GM19324 (cell line): ENCODE data around the gene COL9A2.

Experiments
- ATAC-seq: cut with Tn5 transposase; IDR thresholded peaks from one replicate; pipeline ENCODE4 v1.9.1; 2021; ENCODE audit warnings: mild to moderate bottlenecking, moderate library complexity; ENCODE audit not compliant: unreplicated experiment, low FRiP score

COL9A2 gene

DNA sequence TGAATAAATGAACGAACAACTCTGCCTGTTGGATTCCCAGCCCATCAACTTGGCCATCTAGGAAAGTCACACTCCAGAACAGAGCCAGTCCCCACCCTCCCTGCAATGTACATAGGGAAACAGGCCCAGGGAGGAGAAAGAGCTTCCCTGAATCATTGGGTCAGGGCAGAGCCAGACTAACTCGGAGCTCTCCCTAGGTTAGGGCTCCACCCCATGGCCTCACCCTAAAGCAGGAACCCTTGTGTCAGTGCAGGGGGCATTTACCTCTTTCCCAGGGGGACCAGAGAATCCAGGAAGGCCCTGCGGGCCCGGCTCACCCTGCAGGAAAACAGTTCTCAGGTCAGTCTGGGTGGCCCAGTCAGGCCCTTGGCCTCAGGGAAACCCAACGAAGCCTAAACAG is 11.6 kb downstream of the COL9A2 start:
- ATAC-seq, result no peak

DNA sequence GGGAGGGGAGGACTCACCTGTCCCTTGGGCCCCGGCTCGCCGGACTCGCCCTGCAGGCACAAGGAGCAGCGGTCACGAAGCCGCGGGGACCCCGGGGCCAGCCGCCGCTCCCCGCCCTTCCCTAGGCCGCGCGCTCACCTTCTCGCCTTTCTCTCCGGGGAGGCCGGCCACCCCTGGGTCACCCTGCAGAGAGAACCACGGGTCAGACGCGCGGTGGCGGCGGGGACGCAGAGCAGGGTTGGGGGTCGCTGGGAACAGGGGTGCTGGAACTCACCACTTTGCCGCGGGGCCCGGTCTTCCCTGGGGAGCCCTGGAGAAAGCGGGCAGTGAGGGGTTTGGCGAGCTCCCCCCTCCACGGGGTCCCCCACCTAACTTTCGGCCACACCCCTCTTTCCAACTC is 13.3 kb downstream of the COL9A2 start:
- ATAC-seq, result no peak

DNA sequence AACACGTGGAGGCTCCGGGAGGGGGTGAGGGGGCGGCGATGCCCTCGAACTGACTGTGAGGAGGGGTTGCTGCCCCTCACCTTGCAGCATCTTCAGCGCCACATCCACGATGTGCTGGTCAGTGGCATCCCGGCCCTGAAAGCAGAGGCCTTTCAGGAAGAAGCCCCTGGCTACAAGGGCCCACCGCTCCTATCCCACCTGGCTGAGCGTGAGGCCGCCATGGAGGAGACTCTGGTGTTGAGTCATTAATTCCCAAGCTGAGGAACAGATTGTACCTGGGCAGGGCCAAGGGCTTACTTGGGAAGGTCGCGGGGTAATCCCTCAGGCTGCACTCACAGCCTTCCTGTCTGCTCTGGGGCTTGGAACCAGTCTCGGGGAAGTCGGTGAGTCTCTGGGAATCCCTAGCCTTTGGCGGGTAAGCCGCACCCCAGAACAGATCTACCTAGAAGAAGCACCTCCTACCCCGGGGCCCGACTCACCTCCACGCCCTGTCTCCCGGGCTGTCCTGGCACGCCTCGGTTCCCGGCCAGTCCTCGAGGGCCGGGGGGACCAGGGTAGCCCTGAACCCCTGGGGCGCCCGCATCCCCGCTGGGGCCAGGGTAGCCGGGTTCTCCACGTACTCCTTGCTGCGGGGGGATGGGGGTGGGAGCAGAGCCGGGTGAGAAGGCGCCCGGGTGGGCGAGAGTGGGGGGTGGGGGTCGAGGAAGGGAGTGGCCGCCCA is 13.9 kb downstream of the COL9A2 start:
- ATAC-seq, result no peak

DNA sequence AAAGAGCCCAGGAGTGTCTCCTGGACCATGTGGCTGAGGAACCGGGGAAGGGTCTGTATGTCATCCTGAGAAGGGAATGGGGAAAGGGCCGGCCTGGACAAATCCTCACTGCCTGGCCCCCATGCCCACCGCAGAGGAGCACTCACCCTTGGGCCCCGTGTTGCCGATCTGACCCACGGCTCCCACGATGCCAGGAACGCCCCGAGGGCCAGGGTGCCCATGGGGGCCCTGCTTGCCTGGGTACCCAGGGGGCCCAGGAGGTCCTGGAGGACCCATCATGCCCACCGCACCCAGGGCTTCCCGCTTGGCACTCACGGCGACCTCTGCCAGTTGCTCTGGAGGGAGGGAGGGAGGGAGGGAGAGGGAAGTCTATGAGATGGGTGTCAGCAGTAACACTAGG is 14.6 kb downstream of the COL9A2 start:
- no peak for ATAC-seq

DNA sequence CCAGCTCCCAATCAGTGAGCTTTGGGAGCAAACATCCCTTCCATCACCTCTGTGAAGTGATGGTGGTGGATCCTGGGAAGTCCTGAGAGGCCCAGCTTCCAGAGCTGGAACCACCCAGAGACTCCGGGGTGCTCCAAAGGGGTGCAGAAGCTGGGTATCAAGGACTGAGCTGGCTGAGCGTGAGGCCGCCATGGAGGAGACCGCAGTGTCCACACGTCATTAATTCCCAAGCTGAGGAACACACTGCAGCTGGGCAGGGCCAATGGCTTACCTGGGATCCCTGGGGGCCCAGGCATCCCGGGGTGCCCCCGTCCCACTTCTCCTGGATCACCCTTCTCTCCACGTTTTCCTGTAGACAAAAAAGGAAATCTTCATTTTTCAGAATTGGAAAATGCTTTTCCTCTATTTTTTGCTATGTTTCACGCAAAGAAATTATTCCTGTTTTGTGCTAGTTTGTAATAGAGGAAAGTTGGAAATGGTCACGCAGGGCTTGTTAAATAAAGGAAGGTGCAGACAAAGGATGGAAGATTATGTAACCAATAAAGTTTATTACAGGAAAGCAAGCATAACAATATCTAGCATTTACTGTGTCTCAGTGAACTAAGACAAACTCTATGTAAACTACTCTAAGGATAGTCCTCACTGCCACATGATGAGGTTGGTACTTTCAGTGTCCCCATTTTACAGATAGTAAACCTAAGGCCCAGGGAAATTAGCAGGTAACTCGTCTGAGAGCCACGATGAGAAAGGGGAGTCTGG is 15.4 kb downstream of the COL9A2 start:
- no peak for ATAC-seq

DNA sequence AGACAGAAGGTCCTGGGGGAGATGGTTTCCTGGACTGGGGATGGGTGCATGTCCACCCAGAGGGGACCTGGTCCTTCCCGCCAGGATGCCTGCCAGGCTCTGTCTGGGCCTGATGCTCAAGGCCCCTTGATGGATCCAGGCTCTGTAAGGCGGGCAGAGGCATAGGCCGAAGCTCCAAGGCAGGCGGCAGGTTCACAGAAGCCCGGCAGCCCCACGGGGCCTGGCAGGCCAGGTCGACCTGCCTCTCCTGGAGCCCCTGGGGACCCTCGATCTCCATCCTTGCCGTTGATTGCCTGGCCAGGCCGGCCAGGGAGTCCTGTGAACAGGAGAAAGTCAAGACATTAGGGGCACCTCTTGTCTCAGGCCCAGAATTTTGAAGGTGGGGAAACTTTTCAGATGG is 16.0 kb downstream of the COL9A2 start:
- ATAC-seq, result no peak

DNA sequence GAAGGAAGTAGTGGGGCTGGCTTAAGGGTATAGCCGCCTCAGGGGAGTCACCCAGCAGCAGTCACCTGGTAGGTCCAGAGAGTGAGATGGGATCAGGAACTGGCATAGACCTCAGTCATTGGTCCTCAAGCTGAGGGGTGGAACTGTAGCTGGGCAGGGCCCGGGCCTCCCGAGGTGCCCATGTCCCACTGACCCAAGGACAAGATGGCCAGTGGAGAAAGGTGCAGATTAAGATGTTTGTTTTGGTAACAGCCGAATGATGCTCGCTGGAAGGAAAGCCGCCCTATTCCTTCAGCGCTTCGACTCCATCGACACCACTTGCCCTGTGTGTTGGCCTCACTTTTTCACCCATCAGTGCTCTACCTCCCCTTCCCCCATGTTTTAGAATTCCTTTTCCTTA is 16.4 kb downstream of the COL9A2 start:
- ATAC-seq, result no peak

DNA sequence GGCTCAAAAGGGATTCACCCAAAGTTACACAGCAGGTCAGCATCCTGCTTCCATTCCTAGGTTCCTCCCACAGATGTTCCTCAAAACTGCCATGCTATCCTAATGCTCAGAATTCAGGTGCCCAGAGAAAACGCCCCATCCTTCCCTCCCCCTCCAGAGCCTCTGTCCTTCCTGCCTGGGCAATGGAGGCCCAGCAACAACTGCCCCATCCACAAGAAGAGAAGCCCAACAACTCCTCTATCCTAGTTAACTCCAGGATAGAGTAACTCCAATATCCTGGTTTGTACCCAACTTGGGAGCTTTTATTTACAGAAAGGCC is 16.9 kb downstream of the COL9A2 start:
- no peak for ATAC-seq

DNA sequence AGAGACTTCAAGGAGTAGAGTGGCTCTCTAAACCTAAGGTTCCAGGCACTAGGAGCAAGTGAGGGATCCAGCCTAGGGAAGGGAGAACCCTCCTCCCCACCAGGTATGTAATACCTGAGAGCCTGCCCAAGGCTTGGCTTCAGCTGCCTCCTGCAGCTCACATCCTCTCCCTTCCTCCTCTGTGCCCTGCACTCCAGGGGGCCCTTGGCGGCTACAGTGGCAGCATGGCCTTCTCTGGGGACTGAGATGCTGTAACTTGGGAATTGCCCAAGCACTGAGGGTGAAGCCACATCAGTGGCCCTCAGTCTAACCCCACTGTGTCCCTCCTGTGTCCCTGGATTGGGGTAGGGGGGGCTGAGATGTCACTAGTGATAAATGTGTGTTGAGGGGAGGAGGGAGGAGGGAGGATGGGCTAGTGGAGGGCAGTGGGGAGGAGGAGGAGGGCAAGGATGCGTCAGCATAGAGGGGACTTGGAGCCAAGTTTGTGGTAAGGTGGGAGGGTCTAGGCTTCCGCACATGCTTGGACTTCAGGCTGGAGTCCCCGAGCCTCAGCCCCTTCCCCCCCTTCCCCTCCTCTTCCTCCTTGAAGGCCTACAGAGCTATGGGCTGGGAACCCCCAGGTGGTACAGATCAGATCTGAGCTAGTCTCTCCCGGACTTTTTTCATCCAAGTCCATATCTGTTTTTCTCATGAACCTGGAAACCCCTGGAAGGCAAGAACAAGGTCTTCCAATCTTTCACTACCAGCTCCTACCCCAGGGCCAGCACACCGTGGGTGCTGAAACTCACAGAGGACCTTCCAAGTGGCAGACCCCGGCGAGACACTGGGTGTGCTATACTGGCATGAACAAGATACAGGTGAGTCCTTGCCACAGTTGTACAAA is 17.5 kb downstream of the COL9A2 start:
- ATAC-seq, result no peak

DNA sequence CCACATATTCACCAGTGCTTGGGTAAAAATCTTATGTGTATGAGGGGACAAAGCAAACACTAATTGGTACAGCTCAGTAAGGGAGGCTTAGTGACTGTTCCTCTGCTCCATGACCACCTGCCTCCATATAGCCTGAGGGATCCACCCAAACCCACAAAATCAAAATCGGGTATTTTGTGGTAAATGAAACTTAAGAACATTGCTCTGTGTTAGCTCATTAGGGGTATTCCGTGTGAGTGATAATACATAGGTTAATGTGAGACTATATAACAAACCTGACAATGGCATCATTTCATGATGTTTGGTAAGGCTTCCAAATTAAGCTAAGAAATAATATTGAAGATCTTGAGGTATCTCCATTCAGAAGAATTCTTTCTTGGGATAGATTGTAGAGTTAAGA is 25.8 kb downstream of the COL9A2 start:
- ATAC-seq, result no peak

DNA sequence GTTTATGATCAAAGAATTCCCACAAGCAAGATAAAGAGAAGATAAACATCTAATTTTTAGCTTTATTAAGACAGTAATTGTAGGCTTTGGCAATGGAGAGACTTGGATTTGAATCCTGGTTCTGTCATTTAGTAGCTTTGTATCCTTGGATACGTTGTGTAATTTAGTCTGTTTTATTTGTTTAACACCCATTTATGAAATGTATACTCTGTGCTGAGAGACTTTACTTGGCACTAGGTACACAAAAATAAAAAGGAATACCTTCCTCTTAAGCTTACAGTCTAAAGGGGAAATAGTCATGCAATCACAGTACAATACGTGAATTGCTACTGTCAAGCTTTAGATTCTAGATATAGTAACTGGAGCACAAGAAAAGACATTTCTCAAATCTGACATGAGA is 35.2 kb downstream of the COL9A2 start:
- ATAC-seq, result no peak

DNA sequence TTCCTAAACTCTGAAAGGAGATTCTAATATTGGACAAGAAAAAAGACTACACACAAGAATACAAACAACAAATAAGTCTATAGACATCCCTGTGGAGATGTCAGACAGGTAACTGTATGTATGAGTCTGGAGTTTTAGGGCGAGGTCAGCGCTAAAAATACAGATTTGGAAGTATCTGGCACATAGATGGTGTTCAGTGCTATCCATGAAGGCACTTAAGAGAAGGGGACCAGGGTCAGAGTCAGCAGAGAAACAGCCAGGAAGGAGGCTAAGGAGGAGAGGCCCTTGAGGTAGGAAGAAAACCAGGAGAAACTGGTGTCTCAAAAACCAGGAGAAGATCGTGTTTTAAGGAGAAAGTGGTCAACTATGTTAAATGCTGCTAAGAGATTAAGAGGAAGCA is 41.0 kb downstream of the COL9A2 start:
- no peak for ATAC-seq

DNA sequence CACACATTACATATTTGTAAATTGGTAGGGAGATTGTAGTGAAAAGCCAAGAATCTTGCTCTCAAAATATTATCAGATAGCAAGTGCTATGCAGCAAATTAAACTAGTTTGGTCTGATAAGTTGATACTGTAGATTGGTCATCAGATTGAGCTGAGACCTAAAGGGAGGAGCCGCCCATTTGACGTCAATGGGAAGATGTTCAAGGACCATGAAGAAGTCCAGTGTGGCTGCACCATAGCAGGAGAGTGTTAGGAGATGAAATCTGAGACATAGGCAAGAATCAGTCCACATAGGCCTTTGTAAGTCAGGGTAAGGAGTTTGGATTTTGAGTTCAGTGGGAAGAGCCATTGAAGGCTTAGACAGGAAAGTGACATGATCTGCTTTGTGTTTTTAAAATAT is 42.8 kb downstream of the COL9A2 start:
- ATAC-seq, result no peak

DNA sequence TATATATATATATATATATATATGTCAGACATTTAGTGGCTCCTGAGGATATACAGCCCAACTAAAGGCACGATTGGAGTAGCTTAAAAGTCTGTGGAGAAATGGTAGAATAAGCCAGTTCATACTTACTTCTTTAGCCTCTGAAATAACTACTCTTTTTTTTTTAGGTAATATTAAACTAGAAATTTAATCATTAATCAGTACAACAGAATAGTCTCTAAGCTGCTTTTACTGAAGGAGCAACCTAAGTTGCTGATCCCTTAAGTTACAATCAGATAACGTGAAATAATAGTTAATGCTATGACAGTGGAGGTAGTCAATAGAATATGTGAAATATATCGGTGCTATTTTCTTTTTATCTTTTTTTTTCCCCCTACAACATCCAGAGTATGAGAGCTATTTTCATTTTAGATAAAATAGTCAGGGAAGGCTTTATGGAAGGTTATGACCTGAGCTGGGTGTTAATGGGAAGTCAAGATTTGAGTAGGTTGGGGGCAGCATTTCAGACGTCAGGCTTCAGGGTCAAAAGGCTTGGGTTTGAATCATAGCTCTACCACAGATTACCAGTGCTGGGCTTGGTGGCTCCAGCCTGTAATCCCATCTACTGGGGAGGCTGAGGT is 43.4 kb downstream of the COL9A2 start:
- ATAC-seq, result no peak

DNA sequence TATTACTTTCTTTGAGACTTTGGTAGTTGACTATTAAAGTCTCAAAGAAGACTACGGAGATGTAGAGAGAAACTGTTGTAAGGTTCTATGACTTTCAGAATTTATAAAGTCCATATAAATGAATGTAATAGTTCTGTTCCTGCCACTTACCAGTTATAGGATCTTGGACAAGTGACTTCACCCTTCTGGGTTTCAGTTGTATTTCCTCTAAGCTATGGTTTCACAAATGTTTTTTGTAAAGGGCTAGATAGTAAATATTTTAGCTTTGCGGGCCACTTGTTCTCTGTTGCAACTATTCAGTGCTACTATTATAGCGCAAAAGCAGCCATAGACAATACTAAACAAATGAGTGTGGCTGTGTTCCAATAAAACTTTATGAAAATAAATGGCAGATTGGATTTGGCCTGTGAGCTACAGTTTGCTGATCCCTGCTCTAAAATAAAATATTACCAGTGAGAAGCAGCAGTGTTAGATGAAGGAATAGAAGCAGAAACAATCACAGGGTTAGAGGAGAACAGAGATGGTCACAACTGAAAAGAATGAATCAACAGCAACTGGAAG is 44.4 kb downstream of the COL9A2 start:
- ATAC-seq, result no peak

DNA sequence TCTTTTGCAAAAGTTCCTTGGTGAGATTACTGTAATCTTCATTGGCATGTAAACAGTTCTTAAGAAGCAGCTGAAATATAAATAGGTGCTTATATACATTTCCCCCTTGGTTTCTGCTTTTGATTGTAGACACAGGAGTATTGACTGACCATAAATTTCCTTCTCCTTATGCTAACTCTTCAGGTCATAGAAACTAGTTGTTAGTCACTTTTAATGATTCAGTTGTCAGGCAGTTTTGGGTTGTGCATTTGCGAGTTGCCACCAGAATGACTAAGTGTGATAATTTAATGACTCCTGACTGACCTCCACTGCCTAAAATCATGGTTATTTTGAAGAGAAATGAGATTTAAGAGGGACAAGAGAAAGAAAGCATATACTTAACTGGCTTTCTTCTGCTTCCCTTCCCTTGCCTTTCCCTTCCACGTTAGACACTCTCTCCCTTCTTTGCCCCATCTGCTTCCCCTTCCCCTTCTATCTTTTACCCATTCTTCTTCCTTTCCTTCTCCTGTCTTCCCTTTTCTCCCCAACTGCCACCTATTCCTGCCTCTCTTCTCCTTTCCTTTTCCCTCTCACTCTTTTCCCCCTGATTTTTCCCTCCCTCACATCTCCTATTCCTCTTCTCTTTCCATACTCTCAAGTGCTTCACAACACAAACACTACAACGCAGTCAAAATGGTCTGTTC is 46.8 kb downstream of the COL9A2 start:
- no peak for ATAC-seq

DNA sequence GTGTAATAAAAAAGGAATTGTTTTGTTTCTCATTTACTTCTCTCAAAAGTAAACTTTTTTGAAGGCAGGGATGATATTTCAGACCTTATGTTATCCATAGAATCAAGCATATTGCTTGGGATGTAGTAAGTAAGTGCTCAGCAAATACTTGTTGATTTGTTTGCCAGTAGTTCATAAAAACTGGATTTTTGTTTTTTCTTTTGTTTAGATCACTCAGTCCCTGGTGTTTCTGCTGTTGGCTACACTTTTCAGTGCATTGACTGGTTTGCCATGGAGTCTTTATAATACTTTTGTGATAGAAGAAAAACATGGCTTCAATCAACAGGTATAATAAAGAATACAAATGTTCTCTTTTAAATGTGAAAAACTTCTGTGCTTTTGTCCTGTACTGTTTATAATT is 48.9 kb downstream of the COL9A2 start:
- no peak for ATAC-seq

DNA sequence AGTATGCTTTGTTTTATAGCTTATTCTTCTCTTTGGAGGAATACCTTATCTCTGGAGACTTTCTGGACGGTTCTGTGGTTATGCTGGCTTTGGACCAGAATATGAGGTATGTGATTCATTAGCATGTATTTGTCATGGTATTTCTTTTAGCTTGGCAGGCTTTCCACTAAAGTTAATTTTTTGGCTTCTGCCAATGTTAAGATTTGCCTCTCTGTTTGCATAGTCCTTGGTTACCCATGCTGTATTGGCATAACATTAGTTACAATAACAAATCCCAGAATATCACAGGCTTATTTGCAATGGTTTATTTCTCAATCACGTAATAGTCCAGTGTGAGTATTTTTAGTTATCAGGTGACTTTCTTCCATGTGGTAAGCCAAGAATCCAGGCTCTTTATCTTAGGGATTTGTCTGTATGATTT is 49.3 kb downstream of the COL9A2 start:
- ATAC-seq, result no peak

DNA sequence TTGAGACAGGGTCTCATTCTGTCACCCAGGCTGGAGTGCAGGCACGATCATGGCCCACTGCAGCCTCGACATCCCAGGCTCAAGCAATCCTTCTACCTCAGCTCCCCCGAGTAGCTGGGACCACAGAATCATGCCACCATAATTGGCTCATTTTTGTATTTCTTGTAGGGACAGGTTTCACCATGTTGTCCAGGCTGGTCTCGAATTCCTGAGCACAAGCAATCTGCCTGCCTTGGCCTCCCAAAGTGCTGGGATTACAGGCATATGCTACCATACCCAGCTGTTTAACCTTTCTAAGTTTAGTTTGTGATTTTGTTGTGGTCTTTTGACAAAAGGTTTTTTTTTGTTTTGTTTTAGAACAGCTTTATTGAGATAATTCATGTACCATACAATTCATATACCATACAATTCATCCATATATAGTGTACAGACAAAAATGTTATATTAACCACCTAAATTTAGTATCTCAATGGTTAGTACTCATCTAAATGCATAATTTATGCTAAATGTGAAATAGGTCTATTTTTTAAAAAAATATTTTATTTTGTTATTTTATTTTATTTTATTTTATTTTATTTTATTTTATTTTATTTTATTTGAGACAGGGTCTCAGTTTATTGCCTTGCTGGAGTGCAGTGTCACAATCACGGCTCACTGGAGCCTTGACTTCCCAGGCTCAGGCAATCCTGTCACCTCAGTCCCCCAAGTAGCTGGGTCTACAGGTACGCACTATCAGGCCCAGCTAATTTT is 50.1 kb downstream of the COL9A2 start:
- ATAC-seq, result no peak
